Nephron progenitor cell (in vitro differentiated cells): ENCODE results near the gene RAB1B.
"Not testable (repeated sequence)": the region's sequence is repeated elsewhere in the genome, so short reads cannot be mapped to it uniquely, and the experiment has no call there.

Experiments
- DNase-seq: peaks from one replicate; pipeline ENCODE4 v3.0.0; 2021
- H3K27ac Mint-ChIP-seq: 2 replicates; pipeline ENCODE4 v1.8.0; 2021; ENCODE audit warnings: mild to moderate bottlenecking, moderate library complexity, mixed read lengths
- H3K27me3 Mint-ChIP-seq: 2 replicates; pipeline ENCODE4 v1.8.0; 2021; ENCODE audit warnings: mild to moderate bottlenecking, low read depth, mixed read lengths; ENCODE audit not compliant: poor library complexity
- H3K36me3 Mint-ChIP-seq: 2 replicates; pipeline ENCODE4 v1.8.0; 2021; ENCODE audit warnings: low read depth, mixed read lengths
- H3K4me1 Mint-ChIP-seq: 2 replicates; pipeline ENCODE4 v1.8.0; 2021; ENCODE audit warnings: mixed read lengths
- H3K4me3 Mint-ChIP-seq: 2 replicates; pipeline ENCODE4 v1.8.0; 2021; ENCODE audit warnings: mild to moderate bottlenecking, moderate library complexity, mixed read lengths
- H3K9me3 Mint-ChIP-seq: 2 replicates; pipeline ENCODE4 v1.8.0; 2021; ENCODE audit warnings: mild to moderate bottlenecking, moderate library complexity, mixed read lengths
- CTCF ChIP-seq: fragments of 200-600 bp; sonication (generic); IDR thresholded peaks from 2 replicates; pipeline ENCODE4 v1.5.0; 2021; ENCODE audit warnings: antibody characterized with exemption

RAB1B gene

GRCh38 chr11:66247801-66248200 is 20.6 kb upstream of the RAB1B start:
- Mint-ChIP-seq H3K36me3 (peaks cover 15% of the 10 kb centered on the region), H3K9me3 (no peaks in the 10 kb centered on the region), H3K27me3 (peaks cover 3% of the 10 kb centered on the region), H3K4me1 (peaks cover 18% of the 10 kb centered on the region), H3K4me3 (no peak overlapping the region), H3K27ac (no peak overlapping the region)
- DNase-seq: no peak
- TF ChIP-seq CTCF: no peak

DNA sequence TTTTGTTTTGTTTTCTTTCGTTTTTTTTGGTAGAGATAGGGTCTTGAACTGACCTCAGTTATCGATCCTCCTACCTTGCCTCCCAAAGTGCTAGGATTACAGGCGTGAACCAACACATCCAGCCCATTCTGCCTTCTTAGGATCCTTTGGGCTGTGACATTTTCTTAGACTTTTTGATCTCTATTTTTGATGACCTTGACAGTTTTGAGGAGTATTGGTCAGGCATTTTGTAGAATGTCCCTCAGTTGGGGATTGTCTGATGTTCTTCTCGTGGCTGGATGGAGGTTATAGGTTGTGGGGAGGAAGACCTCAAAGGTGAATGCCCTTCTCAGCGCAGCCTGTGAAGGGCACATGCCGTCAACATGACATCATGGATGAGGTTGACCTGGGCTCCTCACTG is 19.5 kb upstream of the RAB1B start:
- Mint-ChIP-seq H3K27me3 (peaks cover 7% of the 10 kb centered on the region), H3K9me3 (no peaks in the 10 kb centered on the region), H3K4me3 (no peak overlapping the region), H3K4me1 (peaks cover 25% of the 10 kb centered on the region), H3K36me3 (peaks cover 15% of the 10 kb centered on the region), H3K27ac (no peak overlapping the region)
- no peak for DNase-seq
- no peak for TF ChIP-seq CTCF

DNA sequence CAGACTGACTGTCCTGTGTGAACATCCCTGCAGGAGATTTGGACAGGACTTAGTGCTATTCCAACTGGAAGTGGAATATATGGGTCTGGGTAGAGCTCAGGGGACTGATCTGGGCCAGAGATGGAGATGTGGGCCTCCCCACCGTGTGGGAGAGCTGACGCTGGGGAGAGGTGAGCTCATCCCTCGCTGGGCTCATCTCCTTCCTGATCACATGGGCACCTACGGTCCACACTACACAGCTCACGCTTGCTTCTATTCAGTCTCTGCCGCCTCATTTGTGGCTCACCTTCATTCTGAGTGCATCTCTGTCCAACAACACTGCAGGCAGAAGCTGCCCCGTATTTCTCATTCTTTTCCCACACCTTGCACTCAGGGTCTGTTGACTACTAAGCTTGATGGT is 16.6 kb upstream of the RAB1B start:
- Mint-ChIP-seq H3K27me3 (peaks cover 3% of the 10 kb centered on the region), H3K27ac (peak overlapping the region; percentile 62)

GRCh38 chr11:66253081-66253480 is 15.4 kb upstream of the RAB1B start:
- H3K36me3 Mint-ChIP-seq, DNase-seq, H3K27ac Mint-ChIP-seq, H3K9me3 Mint-ChIP-seq, H3K4me3 Mint-ChIP-seq, H3K27me3 Mint-ChIP-seq: not testable (repeated sequence)
- peaks cover 34% of the 10 kb centered on the region for H3K4me1 Mint-ChIP-seq

More for the DNA sequence above, 16.6 kb upstream of the RAB1B start:
- DNase-seq: no peak
- Mint-ChIP-seq H3K9me3 (no peaks in the 10 kb centered on the region), H3K36me3 (peaks cover 11% of the 10 kb centered on the region), H3K4me3 (no peak overlapping the region), H3K4me1 (peaks cover 31% of the 10 kb centered on the region)
- TF ChIP-seq CTCF: no peak

- Mint-ChIP-seq H3K4me1 (peaks cover 24% of the 10 kb centered on the region), H3K36me3 (peaks cover 18% of the 10 kb centered on the region), H3K4me3 (peak overlapping the region; percentile 82), H3K27me3 (peaks cover 3% of the 10 kb centered on the region), H3K27ac (no peak overlapping the region), H3K9me3 (no peaks in the 10 kb centered on the region)
- no peak for DNase-seq
- peak; percentile 13 for TF ChIP-seq CTCF
Measured at GRCh38 chr11:66258473-66258893, 10.0 kb upstream of the RAB1B start.

GRCh38 chr11:66259225-66259624 is 9.2 kb upstream of the RAB1B start:
- Mint-ChIP-seq H3K4me3 (peak overlapping the region; percentile 82), H3K9me3 (no peaks in the 10 kb centered on the region), H3K27ac (no peak overlapping the region), H3K36me3 (peaks cover 21% of the 10 kb centered on the region), H3K4me1 (peaks cover 22% of the 10 kb centered on the region), H3K27me3 (no peaks in the 10 kb centered on the region)
- no peak for DNase-seq
- no peak for TF ChIP-seq CTCF
